ENCODE measurements around the gene TRIM59.
A peak's percentile ranks its signal among the peaks of the same experiment; 100 is the strongest.

TRIM59 gene

GRCh38 chr3:160417311-160417710 is 32.3 kb downstream of the TRIM59 start:
- in situ Hi-C loops (cut with HindIII; ENCODE audit: low pct_ligation_motif_present, low pct_unique_long_range_greater_than_20kb, low sequenced_read_pairs) = no loop called here
- no peak for DNase-seq

DNA sequence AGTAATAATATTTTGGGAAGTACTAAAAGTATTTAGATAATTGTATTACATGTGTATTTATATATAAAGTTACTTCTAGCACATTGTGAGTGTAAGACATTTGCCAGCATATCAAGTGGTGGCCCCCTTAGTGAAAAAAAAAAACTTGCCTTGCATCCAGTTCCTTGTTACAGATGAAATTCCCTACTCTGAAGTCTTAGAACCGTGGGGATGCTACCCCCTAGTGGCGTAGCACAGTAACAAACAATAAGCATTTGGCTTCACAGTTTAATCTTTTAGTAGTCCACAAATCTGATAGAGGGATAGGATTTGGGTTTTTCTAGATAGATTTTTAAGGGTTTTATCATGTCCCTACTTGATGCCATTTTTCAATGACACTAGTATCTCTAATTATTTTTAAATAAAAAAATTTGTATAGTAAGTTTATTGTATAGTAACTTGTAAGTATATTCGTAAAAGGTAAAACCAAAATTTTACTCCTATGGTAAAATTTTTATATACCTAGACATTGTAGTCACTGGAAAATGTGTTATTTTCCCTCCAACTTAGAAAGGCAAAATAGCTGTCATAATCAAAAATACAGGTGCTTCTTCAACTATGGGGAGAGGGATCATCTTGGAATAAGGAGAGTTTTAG is 35.9 kb downstream of the TRIM59 start:
- in situ Hi-C loops (cut with HindIII; ENCODE audit: low pct_ligation_motif_present, low pct_unique_long_range_greater_than_20kb, low sequenced_read_pairs) = no loop called here
- peak; percentile 79 for DNase-seq

- in situ Hi-C loops (cut with HindIII; ENCODE audit: low pct_ligation_motif_present, low pct_unique_long_range_greater_than_20kb, low sequenced_read_pairs) = no loop called here
- no peak for DNase-seq
Measured at GRCh38 chr3:160412477-160412876, 37.1 kb downstream of the TRIM59 start.

GRCh38 chr3:160409812-160410610 is 39.6 kb downstream of the TRIM59 start:
- DNase-seq = no peak
- in situ Hi-C loops (cut with HindIII; ENCODE audit: low pct_ligation_motif_present, low pct_unique_long_range_greater_than_20kb, low sequenced_read_pairs) = no loop called here

DNA sequence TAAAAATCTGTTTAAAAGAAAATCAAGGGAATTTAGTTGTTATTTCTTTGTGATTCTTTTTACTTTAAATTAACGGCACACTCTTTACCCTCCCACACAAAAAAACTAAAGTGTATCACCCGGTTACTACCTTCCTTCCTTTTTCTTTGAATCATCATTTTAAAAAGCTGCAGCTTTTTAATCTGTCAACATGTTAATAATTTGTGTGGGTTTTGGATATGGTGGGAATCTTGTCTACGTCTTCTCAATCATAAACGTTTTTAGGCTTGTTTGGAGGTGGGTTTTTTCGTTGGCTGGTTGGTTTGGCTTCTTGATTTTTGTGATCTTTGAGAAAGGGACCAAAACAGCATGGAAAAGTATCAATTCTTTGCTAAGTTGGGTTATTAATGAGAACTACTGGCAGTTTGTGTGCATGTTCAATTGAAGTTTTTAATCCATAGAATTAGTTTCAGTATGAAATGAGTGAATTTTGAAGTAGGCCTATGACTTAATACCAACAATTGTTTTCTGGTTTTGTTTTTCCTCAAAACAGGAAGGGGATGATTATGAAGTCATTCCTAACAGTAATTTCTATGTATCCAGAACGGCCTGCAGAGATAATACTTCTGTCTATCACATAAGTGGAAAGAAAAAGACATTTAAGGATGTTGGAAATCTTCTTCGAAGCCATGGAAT is 45.7 kb downstream of the TRIM59 start:
- DNase-seq = no peak
- in situ Hi-C loops (cut with HindIII; ENCODE audit: low pct_ligation_motif_present, low pct_unique_long_range_greater_than_20kb, low sequenced_read_pairs) = no loop called here

GRCh38 chr3:160403028-160403545 is 46.5 kb downstream of the TRIM59 start:
- in situ Hi-C loops (cut with HindIII; ENCODE audit: low pct_ligation_motif_present, low pct_unique_long_range_greater_than_20kb, low sequenced_read_pairs) = no loop called here

DNA sequence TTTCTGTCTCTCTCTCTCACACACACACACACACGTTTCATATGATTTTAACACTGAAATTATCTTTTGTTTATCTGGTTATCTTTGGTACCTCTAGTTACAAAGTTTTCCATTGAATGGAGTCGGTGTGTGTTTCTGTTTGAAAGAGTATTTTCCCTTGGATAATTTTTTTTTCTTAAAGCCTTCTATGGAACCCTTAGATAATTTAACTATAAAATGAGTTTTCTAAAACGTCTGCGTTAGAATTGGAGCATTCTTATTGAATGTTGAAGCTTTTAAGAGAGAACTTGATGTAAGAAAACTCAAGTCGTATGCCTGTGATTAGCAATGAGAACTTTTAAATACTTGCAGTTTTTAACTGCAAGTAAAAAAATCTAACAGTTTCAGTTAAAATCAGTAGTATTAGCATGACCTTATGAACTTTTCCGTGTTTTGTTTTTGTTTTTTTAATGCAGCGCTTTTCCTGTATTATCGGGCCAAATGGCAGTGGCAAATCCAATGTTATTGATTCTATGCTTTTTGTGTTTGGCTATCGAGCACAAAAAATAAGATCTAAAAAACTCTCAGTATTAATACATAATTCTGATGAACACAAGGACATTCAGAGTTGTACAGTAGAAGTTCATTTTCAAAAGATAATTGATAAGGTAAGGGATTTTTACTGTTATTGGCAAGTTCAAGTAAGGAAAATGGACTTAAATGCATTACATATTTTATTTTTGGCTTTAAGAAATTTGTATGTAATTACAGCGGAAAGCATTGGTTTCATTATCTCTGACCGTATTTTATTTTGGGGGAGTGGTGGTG is 47.2 kb downstream of the TRIM59 start:
- in situ Hi-C loops (cut with HindIII; ENCODE audit: low pct_ligation_motif_present, low pct_unique_long_range_greater_than_20kb, low sequenced_read_pairs) = no loop called here

More at GRCh38 chr3:160403028-160403545, 46.5 kb downstream of the TRIM59 start:
- peak; percentile 16 for DNase-seq

GRCh38 chr3:160401291-160402095 is 48.1 kb downstream of the TRIM59 start:
- DNase-seq = peak; percentile 59
- in situ Hi-C loops (cut with HindIII; ENCODE audit: low pct_ligation_motif_present, low pct_unique_long_range_greater_than_20kb, low sequenced_read_pairs) = no loop called here

More for the DNA sequence above, 47.2 kb downstream of the TRIM59 start:
- DNase-seq = no peak

- DNase-seq = no peak
Measured at GRCh38 chr3:160400702-160401150, 48.9 kb downstream of the TRIM59 start.

DNA sequence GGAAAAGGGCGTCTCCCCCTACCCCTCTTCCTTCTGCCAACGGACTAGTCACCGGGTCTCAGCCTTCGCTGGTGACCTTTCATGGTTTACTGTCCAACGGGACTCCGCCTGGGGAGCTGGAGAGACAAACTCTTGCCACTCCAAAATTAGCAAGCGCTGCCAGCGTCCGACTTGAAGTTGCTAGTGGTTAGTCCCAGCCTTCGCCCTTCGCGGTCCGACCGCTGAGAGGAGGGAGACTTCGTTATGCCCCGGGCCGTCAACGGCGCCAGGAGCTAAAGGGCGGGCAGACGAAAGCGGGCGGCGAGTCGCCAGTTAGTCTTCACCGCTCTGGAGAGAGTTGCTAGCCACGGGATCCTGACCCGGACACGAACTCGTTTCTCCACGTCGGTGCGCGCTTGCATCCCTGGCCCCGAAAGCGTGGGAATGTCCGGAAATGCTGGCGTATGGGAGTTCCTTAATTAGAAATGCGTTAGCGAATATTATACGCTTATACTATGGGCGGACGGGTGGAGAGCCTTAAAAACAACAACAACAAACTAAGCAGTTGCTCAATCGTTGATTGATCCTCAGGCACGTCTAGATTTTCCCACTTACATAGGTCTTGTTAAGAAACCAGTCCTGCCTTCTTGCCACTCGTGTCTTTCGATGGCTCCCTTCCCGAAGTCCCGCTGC is 49.4 kb downstream of the TRIM59 start:
- peak; percentile 32 for DNase-seq
- in situ Hi-C loops (cut with HindIII; ENCODE audit: low pct_ligation_motif_present, low pct_unique_long_range_greater_than_20kb, low sequenced_read_pairs) = no loop called here

More at GRCh38 chr3:160400702-160401150, 48.9 kb downstream of the TRIM59 start:
- in situ Hi-C loops (cut with HindIII; ENCODE audit: low pct_ligation_motif_present, low pct_unique_long_range_greater_than_20kb, low sequenced_read_pairs) = no loop called here

DNA sequence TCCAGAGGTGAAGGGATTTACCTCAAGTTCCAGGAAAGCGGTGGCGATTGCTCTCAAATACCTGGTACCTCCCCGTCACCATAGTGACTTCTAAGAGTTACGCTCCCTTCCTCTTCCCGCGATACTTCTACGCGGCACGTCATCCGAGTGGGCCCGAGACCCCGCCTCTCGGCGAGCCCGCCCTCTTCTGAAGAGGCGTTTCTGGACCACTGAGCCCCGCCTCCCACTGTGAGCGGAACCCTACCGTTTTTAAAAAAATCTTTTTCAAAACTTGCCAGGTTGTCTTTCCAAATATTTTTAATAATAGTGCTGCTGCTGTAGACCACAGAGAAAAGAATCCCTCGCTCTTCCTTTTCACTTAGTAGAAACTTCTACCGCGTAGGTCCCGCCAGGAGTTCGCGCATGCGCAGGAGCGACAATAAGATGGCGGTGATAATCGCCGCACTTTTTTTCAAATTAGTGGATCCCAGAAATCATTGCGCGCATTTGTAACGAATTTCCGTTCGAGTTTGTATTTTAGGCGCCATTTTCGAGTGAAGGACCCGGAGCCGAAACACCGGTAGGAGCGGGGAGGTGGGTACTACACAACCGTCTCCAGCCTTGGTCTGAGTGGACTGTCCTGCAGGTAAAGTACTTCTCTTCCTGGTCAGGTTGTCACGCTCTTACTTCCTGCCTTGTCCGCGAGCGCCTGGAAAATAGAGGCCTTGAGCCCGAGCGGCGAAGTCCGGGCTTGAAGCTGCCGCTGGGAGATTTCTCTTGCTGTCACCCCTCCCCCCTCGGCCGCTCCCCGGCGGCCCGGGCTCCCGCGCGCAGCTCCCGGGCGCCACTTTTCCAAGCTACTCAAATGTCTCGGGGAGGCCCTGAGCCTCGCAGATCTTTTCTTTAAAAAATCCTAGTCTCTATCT is 50.2 kb downstream of the TRIM59 start, which contains the start of the genes IFT80 and SMC4:
TSS of gene IFT80 (minus strand) at position 101 of the 905 bp plus-strand sequence. CDS start 14,625 bp downstream, outside the sequence.
TSS of gene SMC4 (plus strand) at position 526 of the 905 bp plus-strand sequence. CDS start 1,177 bp downstream, outside the sequence.
- peak; percentile 92 for DNase-seq
- in situ Hi-C loops (cut with HindIII; ENCODE audit: low pct_ligation_motif_present, low pct_unique_long_range_greater_than_20kb, low sequenced_read_pairs) = no loop called here

GRCh38 chr3:160398820-160399124 is 50.8 kb downstream of the TRIM59 start:
- in situ Hi-C loops (cut with HindIII; ENCODE audit: low pct_ligation_motif_present, low pct_unique_long_range_greater_than_20kb, low sequenced_read_pairs) = no loop called here
- no peak for DNase-seq

DNA sequence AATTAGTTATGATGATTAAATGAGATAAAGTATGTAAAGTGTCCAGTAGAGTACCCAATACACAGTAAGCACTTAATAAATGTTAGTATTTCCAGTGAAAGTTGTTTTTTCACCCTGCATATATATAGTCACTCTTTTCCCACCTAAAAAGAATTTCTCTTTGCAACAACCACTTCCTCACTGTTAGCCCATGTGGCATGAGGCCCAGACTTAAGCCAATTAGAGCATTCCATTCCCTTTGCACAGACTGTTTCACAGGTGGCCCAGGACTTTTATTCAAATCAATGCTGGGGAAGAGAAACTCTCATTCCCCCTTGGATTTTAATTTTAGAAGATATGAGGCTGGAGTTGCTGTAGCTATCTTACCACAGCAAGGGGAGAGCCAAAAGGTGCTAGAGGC is 54.3 kb downstream of the TRIM59 start:
- DNase-seq = peak; percentile 68
- in situ Hi-C loops (cut with HindIII; ENCODE audit: low pct_ligation_motif_present, low pct_unique_long_range_greater_than_20kb, low sequenced_read_pairs) = no loop called here

GRCh38 chr3:160394009-160394392 is 55.6 kb downstream of the TRIM59 start:
- in situ Hi-C loops (cut with HindIII; ENCODE audit: low pct_ligation_motif_present, low pct_unique_long_range_greater_than_20kb, low sequenced_read_pairs) = no loop called here
- DNase-seq = no peak

DNA sequence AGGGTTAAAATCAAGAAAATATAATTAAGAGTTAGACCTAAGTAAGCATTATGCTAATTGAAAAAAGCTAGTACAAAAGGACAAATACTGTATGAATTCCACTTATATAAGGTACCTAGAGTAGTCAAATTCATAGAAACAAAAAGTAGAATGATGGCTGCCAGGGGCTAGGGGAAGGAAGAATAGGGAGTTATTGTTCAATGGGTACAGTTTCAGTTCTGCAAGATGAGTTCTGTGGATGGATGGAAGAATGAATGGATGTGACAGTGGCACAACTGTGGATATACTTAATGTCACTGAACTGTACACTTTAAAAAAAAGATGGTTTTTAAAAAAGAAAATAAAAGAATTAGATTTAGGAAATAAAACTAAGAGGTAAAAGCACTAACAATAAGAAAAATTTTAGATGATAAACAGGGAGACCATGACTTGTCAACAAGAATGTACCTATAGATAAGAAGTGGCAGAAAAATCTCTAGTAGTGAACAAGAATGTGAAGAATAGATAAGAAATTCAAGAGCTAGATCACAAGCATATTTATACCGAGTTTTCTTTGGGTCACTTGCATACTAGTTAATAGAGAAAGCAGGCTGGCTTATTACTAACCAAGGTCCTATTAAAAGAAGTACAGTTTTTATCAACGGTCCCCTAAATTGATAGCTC is 56.1 kb downstream of the TRIM59 start:
- no peak for DNase-seq
- in situ Hi-C loops (cut with HindIII; ENCODE audit: low pct_ligation_motif_present, low pct_unique_long_range_greater_than_20kb, low sequenced_read_pairs) = no loop called here

- in situ Hi-C loops (cut with HindIII; ENCODE audit: low pct_ligation_motif_present, low pct_unique_long_range_greater_than_20kb, low sequenced_read_pairs) = no loop called here
- no peak for DNase-seq
Measured at GRCh38 chr3:160392798-160393197, 56.8 kb downstream of the TRIM59 start.

Measured in ACHN (cell line).